Left lung (tissue), 10 donors: ENCODE measurements around the gene IDUA. TPM values are rescaled to one million over a fixed set of nuclear protein-coding genes. Genes with fewer than 3 reads are reported as not detected.
"Not testable (repeated sequence)": the region's sequence is repeated elsewhere in the genome, so short reads cannot be mapped to it uniquely, and the experiment has no call there.

ENCODE experiments used
- ATAC-seq: fragments of 200-7000 bp; cut with Tn5 transposase; one replicate; pipeline ENCODE4 v1.9.1; 2020; ENCODE audit warnings: moderate library complexity
- DNase-seq, 4 donors: peaks; one replicate each; pipeline ENCODE4 v3.0.0-alpha.2; 2013 to 2020
- H3K27ac ChIP-seq, 2 donors: fragments of 200-600 bp; sonication (generic) in 1 of 2; one replicate each; pipeline versions ENCODE4 v1.5.0 to v1.8.0; 2020 to 2021
- H3K27me3 ChIP-seq, 2 donors: fragments of 200-600 bp; sonication (generic) in 1 of 2; one replicate each; pipeline versions ENCODE4 v1.5.0 to v1.8.0; 2020 to 2021
- H3K36me3 ChIP-seq, 2 donors: fragments of 200-600 bp; sonication (generic) in 1 of 2; one replicate each; pipeline versions ENCODE4 v1.5.0 to v1.8.0; 2020 to 2021
- H3K4me1 ChIP-seq, 2 donors: fragments of 200-600 bp; one replicate each; pipeline ENCODE4 v1.8.0; 2021
- H3K4me3 ChIP-seq, 2 donors: fragments of 200-600 bp; sonication (generic) in 1 of 2; one replicate each; pipeline versions ENCODE4 v1.5.0 to v1.8.0; 2020 to 2021; ENCODE audit warnings: mild to moderate bottlenecking in 1 of 2
- H3K9me3 ChIP-seq, 2 donors: fragments of 200-600 bp; sonication (generic) in 1 of 2; one replicate each; pipeline versions ENCODE4 v1.5.0 to v1.8.0; 2020 to 2021
- CTCF ChIP-seq, 2 donors: fragments of 200-600 bp; sonication (generic) in 1 of 2; IDR thresholded peaks; one replicate each; pipeline versions ENCODE4 v1.5.0 to v1.8.0; 2021; ENCODE audit warnings: antibody characterized with exemption in 2 of 2
- intact Hi-C, 2 donors: fragments of 100-400 bp; cut with DNase I; formaldehyde crosslinking; loops; one replicate each; pipeline versions ENCODE4 v1.11.2 to v1.14.2; 2022
- polyA plus RNA-seq, 6 donors: library from polyadenylated mRNA; unstranded; fragments of 120-200 nt; gene quantifications; one replicate each; pipeline ENCODE4 v1.2.1, GENCODE V29; 2013; ENCODE audit not compliant: insufficient read length in 6 of 6
- total RNA-seq, 2 donors: library from RNA; stranded (reverse); fragmentation: NEBNext Ultra II Directional; extraction: Animal tissue kit (Norgen Biotek cat#: 25700); gene quantifications; one replicate each; pipeline ENCODE4 v1.2.1, GENCODE V29; 2021
- donor health status: DM: no; HTN: yes; CAD: no.
- donor health status: DM: no; HTN: no; CAD: no.

IDUA gene
- total and polyA plus RNA-seq, 8 donors, result 10.1 to 46.8 (median 19.1) TPM

GRCh38 chr4:1051472-1051871 is 64.6 kb downstream of the IDUA start:
- no peak for DNase-seq
- ATAC-seq, result no peak
- peaks cover 12 to 27% of the 10 kb centered on the region in 2 donors for H3K4me1 ChIP-seq
- no peak for TF ChIP-seq CTCF (IDR thresholded peaks at IDR 0.05)
- intact Hi-C loops, result no loop called here
- H3K36me3 ChIP-seq, result no peaks in the 10 kb centered on the region
- H3K9me3 ChIP-seq, result no peaks in the 10 kb centered on the region
- H3K4me3 ChIP-seq, result no peak overlapping the region
- peaks cover 7 to 66% of the 10 kb centered on the region in 2 donors for H3K27me3 ChIP-seq
- H3K27ac ChIP-seq, result no peak overlapping the region

GRCh38 chr4:1052231-1052671 is 65.4 kb downstream of the IDUA start:
- H3K4me3 ChIP-seq, result no peak overlapping the region
- intact Hi-C loops, result no loop called here
- H3K27me3 ChIP-seq, result peaks cover 7 to 68% of the 10 kb centered on the region in 2 donors
- H3K9me3 ChIP-seq, result no peaks in the 10 kb centered on the region
- ATAC-seq (no peak), DNase-seq (peak in 1 of 4 donors; percentile 61)
- H3K4me1 ChIP-seq, result peaks cover 7 to 23% of the 10 kb centered on the region in 2 donors
- no peak for TF ChIP-seq CTCF (IDR thresholded peaks at IDR 0.05)
- H3K36me3 ChIP-seq, result no peaks in the 10 kb centered on the region
- H3K27ac ChIP-seq, result no peak overlapping the region

GRCh38 chr4:1053080-1053661 is 66.3 kb downstream of the IDUA start:
- Histone ChIP-seq H3K27me3 (peaks cover 7 to 72% of the 10 kb centered on the region in 2 donors), H3K36me3 (no peaks in the 10 kb centered on the region), H3K4me1 (peaks cover 0 to 15% of the 10 kb centered on the region in 2 donors), H3K4me3 (no peak overlapping the region), H3K9me3 (no peaks in the 10 kb centered on the region), H3K27ac (no peak overlapping the region)
- no peak for ATAC-seq
- no peak for TF ChIP-seq CTCF (IDR thresholded peaks at IDR 0.05)
- DNase-seq, result peak in 3 of 4 donors; percentile 52 to 73 (median 58)
- intact Hi-C loops, result no loop called here

- H3K27me3 ChIP-seq, result peaks cover 7 to 79% of the 10 kb centered on the region in 2 donors
- H3K27ac ChIP-seq, H3K4me3 ChIP-seq, H3K9me3 ChIP-seq, intact Hi-C loops, ATAC-seq, H3K36me3 ChIP-seq, DNase-seq: not testable (repeated sequence)
- H3K4me1 ChIP-seq, result peaks cover 0 to 12% of the 10 kb centered on the region in 2 donors
Measured at GRCh38 chr4:1053891-1054290, 67.0 kb downstream of the IDUA start.

Other genes with a start within 250 kb of the IDUA start
- gene CPLX1, start 160.9 kb upstream of the IDUA start, total RNA-seq, result 1 to 10 TPM; 3.1 to 3.2 TPM
- 1 to 10 TPM in 5 of 6 donors, under 1 TPM in 1; 0.98 to 1.8 (median 1.3) TPM for gene CPLX1, start 160.9 kb upstream of the IDUA start, polyA plus RNA-seq
- gene GAK, start 54.7 kb upstream of the IDUA start, total RNA-seq, result 100 to 1,000 TPM; 109 to 121 TPM
- gene GAK, start 54.7 kb upstream of the IDUA start, polyA plus RNA-seq, result 10 to 100 TPM; 42.7 to 67.9 (median 49.7) TPM
- 10 to 100 TPM; 29.9 to 31.5 TPM for gene TMEM175, start 54.6 kb upstream of the IDUA start, total RNA-seq
- 10 to 100 TPM; 24.4 to 38.7 (median 25.7) TPM for gene TMEM175, start 54.6 kb upstream of the IDUA start, polyA plus RNA-seq
- gene DGKQ, start 13.5 kb upstream of the IDUA start, total RNA-seq, result 10 to 100 TPM; 15.8 to 19.8 TPM
- 1 to 10 TPM; 5.0 to 9.9 (median 5.7) TPM for gene DGKQ, start 13.5 kb upstream of the IDUA start, polyA plus RNA-seq
- gene SLC26A1, start 6.4 kb downstream of the IDUA start, total RNA-seq, result under 1 TPM; 0.35 to 0.39 TPM
- 1 to 10 TPM; 3.4 to 8.6 (median 6.7) TPM for gene SLC26A1, start 6.4 kb downstream of the IDUA start, polyA plus RNA-seq
- gene FGFRL1, start 24.6 kb downstream of the IDUA start, total RNA-seq, result 10 to 100 TPM; 23.5 to 31.2 TPM
- gene FGFRL1, start 24.6 kb downstream of the IDUA start, polyA plus RNA-seq, result 10 to 100 TPM; 16.3 to 22.6 (median 20.3) TPM
- 1 to 10 TPM; 7.2 to 9.8 TPM for gene RNF212, start 126.5 kb downstream of the IDUA start, total RNA-seq
- gene RNF212, start 126.5 kb downstream of the IDUA start, polyA plus RNA-seq, result 10 to 100 TPM in 4 of 6 donors, 1 to 10 TPM in 2; 8.8 to 13.6 (median 11.8) TPM
- gene SPON2, start 185.5 kb downstream of the IDUA start, total RNA-seq, result 10 to 100 TPM; 66.0 to 94.2 TPM
- gene SPON2, start 185.5 kb downstream of the IDUA start, polyA plus RNA-seq, result 10 to 100 TPM in 5 of 6 donors, 1 to 10 TPM in 1; 7.7 to 47.1 (median 18.9) TPM